GM12878 (cell line): ENCODE results near the gene CTNNA2.

Experiments
- CTCF ChIP-seq, 3 experiments: IDR thresholded peaks in 2 of 3; conservative IDR thresholded peaks in 1 of 3; 2 replicates each; pipeline ENCODE4 v1.5.1; 2011; ENCODE audit warnings: low read depth in 3 of 3, low read length in 3 of 3, mild to moderate bottlenecking in 3 of 3, control low read depth in 2 of 3, moderate library complexity in 2 of 3, inconsistent platforms in 1 of 3, mixed read lengths in 1 of 3; ENCODE audit not compliant: control insufficient read depth in 2 of 3, insufficient read depth in 1 of 3; ENCODE audit errors: extremely low read depth in 1 of 3
- FOXM1 ChIP-seq: IDR thresholded peaks from 2 replicates; pipeline ENCODE4 v1.6.1; 2012; ENCODE audit warnings: low read depth, mild to moderate bottlenecking, inconsistent platforms, low read length, moderate library complexity
- MTA3 ChIP-seq: IDR thresholded peaks from 2 replicates; pipeline ENCODE4 v1.6.1; 2012; ENCODE audit warnings: low read length, inconsistent platforms, borderline replicate concordance
- NFIC ChIP-seq: IDR thresholded peaks from 2 replicates; pipeline ENCODE4 v1.6.1; 2012; ENCODE audit warnings: low read depth, mild to moderate bottlenecking, inconsistent platforms, low read length, moderate library complexity
- POLR2A ChIP-seq: IDR thresholded peaks from 2 replicates; pipeline ENCODE4 v1.6.1; 2011; ENCODE audit warnings: low read depth, mild to moderate bottlenecking, low read length
- POLR2AphosphoS5 ChIP-seq: IDR thresholded peaks from 2 replicates; pipeline ENCODE4 v1.6.1; 2011; ENCODE audit warnings: mild to moderate bottlenecking, low read length, inconsistent platforms
- PRDM15 ChIP-seq: fragments of 450-650 bp; formaldehyde crosslinking; IDR thresholded peaks from 2 replicates; pipeline ENCODE4 v1.4.0; 2020; ENCODE audit warnings: mild to moderate bottlenecking, moderate library complexity
- RAD21 ChIP-seq: IDR thresholded peaks from 2 replicates; pipeline ENCODE4 v1.6.1; 2011; ENCODE audit warnings: mild to moderate bottlenecking, low read depth, low read length, moderate library complexity; ENCODE audit not compliant: insufficient read depth
- REST ChIP-seq: IDR thresholded peaks from 2 replicates; pipeline ENCODE4 v1.6.1; 2012; ENCODE audit warnings: mild to moderate bottlenecking, low read depth, low read length
- SREBF2 ChIP-seq: IDR thresholded peaks from 2 replicates; pipeline ENCODE4 v1.6.1; 2012; ENCODE audit warnings: mild to moderate bottlenecking, low read length
- ZBTB11 ChIP-seq: fragments of 450-650 bp; formaldehyde crosslinking; IDR thresholded peaks from 2 replicates; pipeline ENCODE4 v1.5.0; 2022; ENCODE audit warnings: mild to moderate bottlenecking, missing genetic modification characterization

GRCh38 chr2:80473796-80474195, 960.9 kb downstream of the CTNNA2 start:
- TF ChIP-seq POLR2A: no peak
- no peak for TF ChIP-seq CTCF (IDR thresholded peaks at IDR 0.05 in 2 of 3, conservative IDR thresholded peaks at IDR 0.05 in 1 of 3; ENCODE audit: control insufficient read depth in 2 of 3, extremely low read depth in 1 of 3, insufficient read depth in 1 of 3, low read depth in 3 of 3, low read length in 3 of 3)
- TF ChIP-seq PRDM15 (CRISPR knock-in tag): no peak
- no peak for TF ChIP-seq POLR2AphosphoS5
- no peak for TF ChIP-seq RAD21
- TF ChIP-seq NFIC: no peak
- TF ChIP-seq MTA3: no peak
- TF ChIP-seq REST: no peak
- TF ChIP-seq ZBTB11 (CRISPR knock-in tag): no peak
- no peak for TF ChIP-seq SREBF2
- TF ChIP-seq FOXM1: no peak
